RKO (cell line): ENCODE measurements around the gene ZMIZ2.
A peak's percentile ranks its signal among the peaks of the same experiment; 100 is the strongest.
"Not testable (repeated sequence)": the region's sequence is repeated elsewhere in the genome, so short reads cannot be mapped to it uniquely, and the experiment has no call there.

Experiments used
- DNase-seq: peaks from one replicate; pipeline ENCODE4 v3.0.0-alpha.2; 2016; ENCODE audit warnings: low spot score

The ZMIZ2 gene

GRCh38 chr7:44774486-44774885 lies 25.8 kb downstream of the ZMIZ2 start:
- not testable (repeated sequence) for DNase-seq

GRCh38 chr7:44775383-44776107 lies 26.9 kb downstream of the ZMIZ2 start:
- DNase-seq = no peak

GRCh38 chr7:44776211-44776610 lies 27.6 kb downstream of the ZMIZ2 start:
- no peak for DNase-seq

- no peak for DNase-seq
These were observed 33.8 kb downstream of the ZMIZ2 start for GRCh38 chr7:44782460-44782859.

- no peak for DNase-seq
These were observed 34.8 kb downstream of the ZMIZ2 start for GRCh38 chr7:44783407-44783806.

- no peak for DNase-seq
These were observed 35.7 kb downstream of the ZMIZ2 start for GRCh38 chr7:44784364-44784763.

GRCh38 chr7:44785218-44785617 lies 36.6 kb downstream of the ZMIZ2 start:
- DNase-seq = not testable (repeated sequence)

GRCh38 chr7:44787041-44787440 lies 38.4 kb downstream of the ZMIZ2 start:
- no peak for DNase-seq

GRCh38 chr7:44787762-44788161 lies 39.1 kb downstream of the ZMIZ2 start:
- no peak for DNase-seq

GRCh38 chr7:44789990-44790389 lies 41.3 kb downstream of the ZMIZ2 start:
- DNase-seq = no peak

GRCh38 chr7:44791278-44792219 lies 42.9 kb downstream of the ZMIZ2 start:
- peak; percentile 51 for DNase-seq

- DNase-seq = no peak
These were observed 45.3 kb downstream of the ZMIZ2 start for GRCh38 chr7:44793919-44794318.

- DNase-seq = no peak
These were observed 45.7 kb downstream of the ZMIZ2 start for GRCh38 chr7:44794331-44794730.

GRCh38 chr7:44796034-44796503 lies 47.4 kb downstream of the ZMIZ2 start:
- peak; percentile 73 for DNase-seq

GRCh38 chr7:44796504-44797328 lies 48.1 kb downstream of the ZMIZ2 start, which contains the start of gene PPIA:
Gene PPIA, plus strand, starts transcription at chr7:44796681. Its CDS starts 44 bp downstream, at chr7:44796725.
- peak; percentile 97 for DNase-seq

- DNase-seq = peak; percentile 91
These were observed 48.9 kb downstream of the ZMIZ2 start for GRCh38 chr7:44797329-44798258.

GRCh38 chr7:44798649-44799305 lies 50.1 kb downstream of the ZMIZ2 start:
- DNase-seq = peak; percentile 46

- no peak for DNase-seq
These were observed 51.3 kb downstream of the ZMIZ2 start for GRCh38 chr7:44799939-44800338.

- DNase-seq = peak; percentile 58
These were observed 53.2 kb downstream of the ZMIZ2 start for GRCh38 chr7:44801890-44802289.

GRCh38 chr7:44802418-44803025 lies 53.9 kb downstream of the ZMIZ2 start:
- no peak for DNase-seq
